AG08396 (cell line): Measurements from ENCODE around the gene PC.

ENCODE experiments used
- DNase-seq: peaks from one replicate; pipeline ENCODE4 v3.0.0; 2012; ENCODE audit warnings: low spot score, mixed read lengths

Gene PC

DNA sequence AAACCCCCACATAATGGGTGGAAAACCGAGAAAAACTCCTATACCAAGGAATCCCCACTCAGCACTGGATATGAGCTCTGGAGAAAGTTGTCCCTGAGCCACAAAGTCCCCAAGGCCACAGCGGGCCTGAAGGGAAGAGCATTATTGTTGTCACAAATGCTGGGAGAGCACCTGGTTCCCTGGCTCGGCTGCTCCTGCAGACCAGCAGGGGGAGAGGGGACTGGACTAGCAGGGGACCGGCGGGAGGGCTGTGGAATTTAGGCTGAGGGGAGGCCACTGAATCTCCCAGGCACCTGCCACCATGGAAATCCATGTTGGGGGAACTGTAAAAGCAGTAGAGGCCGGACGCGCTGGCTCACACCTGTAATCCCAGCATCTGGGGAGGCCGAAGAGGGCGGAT is 7.0 kb downstream of the PC start:
- no peak for DNase-seq

- peak; percentile 79 for DNase-seq
Observed at GRCh38 chr11:66950112-66950535, 8.1 kb downstream of the PC start.

GRCh38 chr11:66938582-66939135 is 19.5 kb downstream of the PC start:
- no peak for DNase-seq

DNA sequence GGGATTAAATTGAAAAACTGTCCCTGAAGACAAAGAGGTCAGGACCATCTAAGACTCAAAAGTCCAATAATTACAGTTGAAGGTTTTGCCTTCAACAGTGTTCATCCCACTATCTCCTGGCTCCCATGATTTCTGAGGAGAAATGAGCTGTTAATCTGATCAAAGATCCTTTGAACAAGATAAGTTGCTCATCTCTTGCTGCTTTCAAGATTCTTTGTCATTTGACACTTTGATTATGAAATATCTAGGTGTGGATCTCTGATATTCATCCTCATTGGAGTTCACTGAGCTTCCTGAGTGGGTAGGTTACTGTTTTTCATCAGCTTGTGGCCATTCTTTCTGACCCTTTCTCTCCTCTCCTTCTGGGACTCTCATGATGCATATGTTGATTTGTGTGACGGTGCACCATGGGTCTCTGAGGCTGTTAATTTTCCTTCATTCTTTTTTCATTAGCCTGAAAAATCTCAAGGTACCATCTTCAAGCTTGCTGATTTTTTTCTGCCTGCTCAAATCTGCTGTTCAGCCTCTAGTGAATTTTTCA is 20.9 kb downstream of the PC start:
- DNase-seq: no peak

DNA sequence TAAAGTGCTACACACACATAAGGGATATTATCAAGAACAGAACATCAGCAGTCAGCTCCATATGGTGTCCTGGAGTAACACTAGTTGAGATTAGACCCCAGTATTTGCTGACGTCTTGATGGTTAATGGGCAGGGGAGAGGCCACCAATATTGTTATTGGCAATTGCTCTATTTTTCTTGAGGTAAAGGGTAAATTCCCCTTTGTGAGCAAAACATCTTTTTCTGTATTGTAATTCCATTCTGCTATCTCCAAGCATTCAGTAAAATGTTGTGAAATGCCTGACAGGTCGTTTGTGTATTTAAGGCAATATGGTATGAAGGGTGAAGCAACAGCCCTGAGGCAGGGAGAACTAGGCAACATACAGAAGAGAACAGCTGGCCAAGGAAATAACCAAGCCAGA is 21.9 kb downstream of the PC start:
- DNase-seq: peak; percentile 33

DNA sequence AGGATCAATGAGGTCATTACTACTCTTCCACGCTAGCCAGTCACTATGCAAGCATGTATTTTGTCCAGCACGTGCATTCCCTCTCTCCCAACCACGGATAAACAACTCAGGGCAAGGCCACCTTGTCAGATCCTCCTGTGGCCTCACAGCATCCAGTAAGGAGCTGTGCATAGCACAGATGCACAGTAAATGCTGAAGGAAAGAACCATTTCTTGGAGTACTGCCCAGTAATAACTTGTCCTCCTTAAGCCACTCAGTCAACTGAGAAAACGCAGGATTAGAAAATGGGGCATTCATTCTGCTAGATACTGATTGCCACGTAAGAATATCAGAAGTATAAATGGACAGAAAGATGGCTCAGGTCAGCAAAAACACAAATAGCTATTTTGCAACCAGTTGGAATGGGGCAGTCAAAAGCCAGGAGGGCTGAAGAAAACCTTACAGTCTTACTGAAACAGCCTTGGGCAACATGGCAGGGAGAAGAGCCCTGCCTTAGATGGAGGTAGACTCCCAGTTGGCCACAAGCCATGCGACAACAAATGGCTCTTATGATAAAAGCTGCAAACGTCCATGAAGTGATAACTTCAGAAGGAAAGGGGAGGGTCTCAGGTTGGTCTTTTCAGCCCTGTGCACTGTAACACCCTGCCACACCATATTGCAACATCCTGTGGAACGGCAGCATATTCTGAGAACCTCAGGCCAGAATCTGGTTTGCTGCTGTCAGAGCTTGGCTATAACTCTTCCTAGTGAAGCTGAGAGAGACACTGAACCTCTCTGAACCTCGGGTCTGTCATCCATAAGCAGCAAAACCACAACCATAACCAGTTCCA is 23.0 kb downstream of the PC start:
- DNase-seq: no peak

- DNase-seq: no peak
Observed at GRCh38 chr11:66933531-66933930, 24.7 kb downstream of the PC start.

- DNase-seq: no peak
Observed at GRCh38 chr11:66932543-66932942, 25.6 kb downstream of the PC start.

DNA sequence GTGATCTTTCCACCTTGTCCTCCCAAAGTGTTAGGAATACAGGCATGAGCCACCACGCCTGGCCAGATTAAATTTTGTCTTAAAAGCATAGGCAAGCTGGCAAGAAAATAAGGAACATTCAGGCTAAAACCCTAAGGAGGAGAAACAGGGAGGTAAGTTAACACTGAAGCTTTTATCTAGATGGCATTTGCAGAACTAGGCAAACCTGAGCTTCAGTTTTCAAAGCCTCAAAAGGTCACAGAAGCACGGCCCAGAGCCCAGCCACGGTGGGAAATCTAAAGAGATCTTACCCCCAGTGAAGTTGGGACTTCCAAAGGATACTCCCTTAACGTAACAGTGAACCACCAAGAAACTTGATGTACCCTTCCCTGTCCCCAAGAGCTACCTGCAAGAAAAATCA is 28.4 kb downstream of the PC start:
- DNase-seq: no peak

- DNase-seq: no peak
Observed at GRCh38 chr11:66924272-66924671, 33.9 kb downstream of the PC start.

- DNase-seq: no peak
Observed at GRCh38 chr11:66922551-66922950, 35.6 kb downstream of the PC start.

- no peak for DNase-seq
Observed at GRCh38 chr11:66920978-66921784, 37.0 kb downstream of the PC start.

DNA sequence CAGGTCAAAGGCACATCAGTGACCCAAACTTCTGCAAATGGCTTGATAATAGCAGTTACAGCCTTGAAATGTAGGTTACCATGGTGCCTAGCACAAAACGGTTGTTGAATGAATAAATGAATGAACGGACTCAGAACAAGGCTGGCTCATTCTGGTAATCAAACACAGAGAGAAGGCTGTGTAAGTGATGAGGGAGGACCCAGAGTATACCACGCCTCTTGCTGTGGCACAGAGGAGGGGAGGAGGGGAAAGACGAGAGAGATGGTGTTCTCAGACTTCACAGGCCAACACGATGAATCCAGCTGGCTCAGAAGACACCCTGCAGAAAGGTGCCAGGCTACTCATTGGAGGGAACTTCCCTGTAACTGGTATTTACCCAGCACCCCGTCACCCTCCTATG is 38.3 kb downstream of the PC start:
- DNase-seq: no peak

GRCh38 chr11:66918741-66919140 is 39.4 kb downstream of the PC start:
- no peak for DNase-seq

DNA sequence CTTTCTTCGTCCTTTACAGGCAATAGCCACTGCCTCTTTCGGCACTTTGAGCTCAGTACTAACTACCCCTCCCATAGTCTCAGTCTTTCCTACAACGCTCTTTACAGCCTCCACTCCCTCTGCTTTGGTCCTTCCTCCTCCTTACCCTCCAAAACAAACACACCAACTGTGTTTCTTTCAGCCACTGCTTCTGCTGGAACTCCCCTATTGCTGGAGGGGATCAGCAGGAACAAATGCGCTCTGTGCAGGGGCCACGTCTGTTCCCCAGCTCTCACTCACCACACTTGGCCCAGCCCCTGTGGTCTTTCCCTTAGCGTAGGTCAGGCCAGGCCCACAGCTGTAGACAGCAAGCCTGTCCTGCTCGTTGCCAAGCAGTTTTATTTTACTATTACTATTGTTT is 42.3 kb downstream of the PC start:
- DNase-seq: no peak

DNA sequence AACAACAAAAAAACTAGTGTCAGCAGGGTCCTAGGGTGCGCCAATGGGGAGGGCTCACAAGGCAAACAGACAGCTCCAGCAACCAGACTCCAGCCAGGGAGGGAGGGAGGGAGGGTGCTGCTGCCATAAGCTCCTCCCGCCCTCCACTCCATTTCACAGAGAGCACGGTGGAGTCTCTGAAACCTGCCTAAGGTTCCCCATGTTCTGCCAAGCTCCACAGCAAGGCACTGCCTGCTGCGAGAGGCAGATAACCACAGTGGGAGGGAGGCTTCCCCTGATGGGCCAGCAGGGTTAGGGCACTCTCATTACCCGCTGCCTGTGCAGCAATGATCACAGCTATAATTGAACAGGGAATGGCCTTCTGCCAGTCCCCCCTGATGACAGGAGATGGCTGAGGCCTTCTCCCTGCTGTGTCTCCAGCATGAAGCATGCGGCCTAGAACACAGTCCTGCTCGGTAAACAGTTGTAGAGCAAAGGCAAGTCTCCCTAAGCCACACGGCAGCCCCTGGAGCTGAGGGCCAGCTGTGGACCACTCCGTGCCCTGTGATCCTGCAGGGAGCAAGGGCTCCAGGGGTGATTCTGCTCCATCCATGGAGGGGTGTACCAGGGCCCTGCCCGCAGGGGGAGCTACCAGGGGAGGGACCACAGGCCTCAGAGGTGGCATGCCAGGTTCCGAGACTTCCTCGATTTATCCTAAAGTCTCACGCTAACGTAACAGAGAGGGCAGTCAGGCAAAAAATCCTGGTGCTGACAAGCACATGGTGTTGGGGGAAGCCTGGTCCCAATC is 42.9 kb downstream of the PC start:
- no peak for DNase-seq

DNA sequence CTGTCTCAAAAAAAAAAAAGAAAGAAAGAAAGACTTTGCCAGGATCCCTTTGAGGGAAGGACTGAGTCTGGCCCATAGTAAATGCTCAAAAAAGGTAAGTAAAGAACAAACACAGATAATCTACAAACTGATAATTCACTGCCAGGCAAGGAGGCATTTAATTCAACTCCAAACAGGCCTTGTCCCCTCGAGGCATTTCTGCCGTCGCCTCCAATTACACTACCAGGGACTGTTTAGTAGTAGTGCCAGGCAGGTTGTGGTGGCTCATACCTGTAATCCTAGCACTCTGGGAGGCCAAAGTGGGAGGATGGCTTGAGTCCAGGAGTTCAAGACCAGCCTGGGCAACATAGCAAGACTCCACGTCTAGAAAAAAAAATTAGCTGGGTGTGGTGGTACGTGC is 43.7 kb downstream of the PC start:
- DNase-seq: no peak

DNA sequence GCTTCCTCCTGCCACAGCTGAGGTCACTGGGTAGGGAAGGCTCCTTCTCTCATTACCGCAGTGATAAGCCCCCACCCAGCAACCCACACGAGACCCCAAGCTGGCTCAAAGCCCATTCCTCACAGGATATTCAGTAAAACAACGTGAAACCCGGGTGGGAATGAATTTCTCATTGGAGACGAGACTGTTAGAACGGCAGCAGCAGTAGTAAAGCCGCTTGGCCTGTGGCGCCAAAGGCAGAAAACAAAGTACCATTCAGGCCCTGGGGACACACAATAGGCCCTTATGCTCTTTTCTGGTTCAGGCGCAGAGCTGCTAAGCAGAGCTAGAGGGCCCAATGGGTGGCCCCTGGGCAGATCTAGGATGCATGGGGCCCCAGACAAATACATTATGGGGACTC is 45.3 kb downstream of the PC start:
- DNase-seq: no peak

GRCh38 chr11:66912361-66912760 is 45.8 kb downstream of the PC start:
- no peak for DNase-seq

GRCh38 chr11:66910669-66911068 is 47.5 kb downstream of the PC start:
- no peak for DNase-seq

GRCh38 chr11:66910016-66910415 is 48.2 kb downstream of the PC start:
- DNase-seq: no peak

DNA sequence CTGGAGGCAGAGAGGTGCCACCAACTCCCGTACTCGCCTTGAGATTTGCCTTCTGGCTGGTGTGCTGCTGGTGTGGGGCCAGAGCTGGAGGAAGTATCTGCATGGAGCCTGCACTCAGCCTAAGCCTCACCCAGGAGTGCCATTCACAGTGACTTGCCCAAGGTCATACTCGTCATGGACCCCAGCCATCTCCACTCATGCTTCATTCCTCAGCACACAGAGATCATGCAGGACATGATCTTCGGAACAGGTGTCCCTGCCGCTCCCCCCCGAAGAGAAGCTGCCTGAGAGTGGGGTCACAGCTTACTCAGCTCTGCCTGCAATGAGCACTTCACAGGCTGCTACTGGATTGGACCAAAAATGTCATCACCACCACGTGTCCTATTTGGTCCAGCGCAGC is 49.0 kb downstream of the PC start:
- no peak for DNase-seq
